ENCODE measurements around the gene GIMAP8.

DNA sequence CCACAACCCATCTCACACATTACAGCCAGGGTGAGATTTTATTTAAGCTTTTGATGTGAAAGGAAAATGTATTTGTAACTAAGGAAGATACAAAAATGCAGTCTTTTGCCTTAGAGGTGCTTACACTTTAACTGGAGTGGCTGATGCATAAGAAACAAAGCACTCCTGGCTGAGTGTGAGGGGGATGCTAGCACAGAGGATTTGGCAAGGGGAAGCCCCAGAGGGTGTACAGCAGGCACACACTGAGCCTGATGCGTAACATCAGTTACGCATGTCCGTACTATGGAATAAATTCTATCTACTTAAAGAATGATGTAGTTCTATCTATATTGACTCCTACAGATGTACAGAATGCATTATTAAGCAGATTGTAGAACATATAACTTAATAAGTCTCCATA lies 17.8 kb downstream of the GIMAP8 start:
- TF ChIP-seq, protein P1, sequence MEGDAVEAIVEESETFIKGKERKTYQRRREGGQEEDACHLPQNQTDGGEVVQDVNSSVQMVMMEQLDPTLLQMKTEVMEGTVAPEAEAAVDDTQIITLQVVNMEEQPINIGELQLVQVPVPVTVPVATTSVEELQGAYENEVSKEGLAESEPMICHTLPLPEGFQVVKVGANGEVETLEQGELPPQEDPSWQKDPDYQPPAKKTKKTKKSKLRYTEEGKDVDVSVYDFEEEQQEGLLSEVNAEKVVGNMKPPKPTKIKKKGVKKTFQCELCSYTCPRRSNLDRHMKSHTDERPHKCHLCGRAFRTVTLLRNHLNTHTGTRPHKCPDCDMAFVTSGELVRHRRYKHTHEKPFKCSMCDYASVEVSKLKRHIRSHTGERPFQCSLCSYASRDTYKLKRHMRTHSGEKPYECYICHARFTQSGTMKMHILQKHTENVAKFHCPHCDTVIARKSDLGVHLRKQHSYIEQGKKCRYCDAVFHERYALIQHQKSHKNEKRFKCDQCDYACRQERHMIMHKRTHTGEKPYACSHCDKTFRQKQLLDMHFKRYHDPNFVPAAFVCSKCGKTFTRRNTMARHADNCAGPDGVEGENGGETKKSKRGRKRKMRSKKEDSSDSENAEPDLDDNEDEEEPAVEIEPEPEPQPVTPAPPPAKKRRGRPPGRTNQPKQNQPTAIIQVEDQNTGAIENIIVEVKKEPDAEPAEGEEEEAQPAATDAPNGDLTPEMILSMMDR (IDR thresholded peaks at IDR 0.05), result no peak
- TF ChIP-seq POLR2AphosphoS5 (IDR thresholded peaks at IDR 0.05; ENCODE audit: low read depth, low read length), result no peak
